Testis (tissue), 2 donors: Measurements from ENCODE around the gene ZHX3.

Experiments used
- POLR2A ChIP-seq: fragments of 450-650 bp; IDR thresholded peaks from one replicate; pipeline ENCODE4 v1.6.1; 2017; ENCODE audit warnings: antibody characterized with exemption, mild to moderate bottlenecking, moderate library complexity
- TF ChIP-seq, protein P1 (sequence below), 3 experiments: fragments of 450-650 bp in 2 of 3; fragments of 200-600 bp in 1 of 3; sonication (generic) in 1 of 3; IDR thresholded peaks; one replicate each; pipeline ENCODE4 v1.5.1; 2016 to 2019; ENCODE audit warnings: antibody characterized with exemption in 3 of 3, mild to moderate bottlenecking in 2 of 3, moderate library complexity in 1 of 3

DNA sequence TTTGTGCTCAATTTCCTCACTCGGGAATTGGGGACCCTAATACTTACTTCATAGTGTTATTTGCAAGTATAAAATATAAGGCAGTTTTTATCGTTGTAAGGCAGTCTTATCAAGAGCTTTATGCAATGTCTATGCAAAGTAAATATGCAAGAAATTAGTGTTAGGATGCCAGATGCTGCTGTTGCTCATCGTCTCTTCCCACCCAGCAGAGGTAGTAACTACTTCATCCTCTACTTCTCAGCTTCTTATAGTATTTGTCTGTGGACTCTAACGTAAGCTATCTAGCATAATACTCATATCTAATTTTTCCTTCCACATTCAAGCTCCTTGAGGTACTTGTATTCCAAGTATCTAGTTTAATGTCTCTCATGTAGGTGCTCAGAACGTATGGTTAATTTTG lies 168.6 kb downstream of the ZHX3 start:
- no peak for TF ChIP-seq POLR2A
- TF ChIP-seq, protein P1, sequence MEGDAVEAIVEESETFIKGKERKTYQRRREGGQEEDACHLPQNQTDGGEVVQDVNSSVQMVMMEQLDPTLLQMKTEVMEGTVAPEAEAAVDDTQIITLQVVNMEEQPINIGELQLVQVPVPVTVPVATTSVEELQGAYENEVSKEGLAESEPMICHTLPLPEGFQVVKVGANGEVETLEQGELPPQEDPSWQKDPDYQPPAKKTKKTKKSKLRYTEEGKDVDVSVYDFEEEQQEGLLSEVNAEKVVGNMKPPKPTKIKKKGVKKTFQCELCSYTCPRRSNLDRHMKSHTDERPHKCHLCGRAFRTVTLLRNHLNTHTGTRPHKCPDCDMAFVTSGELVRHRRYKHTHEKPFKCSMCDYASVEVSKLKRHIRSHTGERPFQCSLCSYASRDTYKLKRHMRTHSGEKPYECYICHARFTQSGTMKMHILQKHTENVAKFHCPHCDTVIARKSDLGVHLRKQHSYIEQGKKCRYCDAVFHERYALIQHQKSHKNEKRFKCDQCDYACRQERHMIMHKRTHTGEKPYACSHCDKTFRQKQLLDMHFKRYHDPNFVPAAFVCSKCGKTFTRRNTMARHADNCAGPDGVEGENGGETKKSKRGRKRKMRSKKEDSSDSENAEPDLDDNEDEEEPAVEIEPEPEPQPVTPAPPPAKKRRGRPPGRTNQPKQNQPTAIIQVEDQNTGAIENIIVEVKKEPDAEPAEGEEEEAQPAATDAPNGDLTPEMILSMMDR (IDR thresholded peaks at IDR 0.05), result no peak
